PC-3 (cell line): ENCODE results near the gene PANK1.

ENCODE experiments used
- CTCF ChIP-seq: fragments of 300-600 bp; sonication (generic); conservative IDR thresholded peaks from 2 replicates; pipeline ENCODE4 v1.5.1; 2017; ENCODE audit warnings: antibody characterized with exemption, low read depth, mild to moderate bottlenecking, low read length
- EZH2 ChIP-seq: fragments of 300-600 bp; sonication (generic); IDR thresholded peaks from one replicate; pipeline ENCODE4 v1.6.1; 2017; ENCODE audit warnings: antibody characterized with exemption, mild to moderate bottlenecking, low read length; ENCODE audit not compliant: unreplicated experiment
- EZH2phosphoT487 ChIP-seq: fragments of 300-600 bp; sonication (generic); IDR thresholded peaks from 2 replicates; pipeline ENCODE4 v1.6.1; 2018; ENCODE audit warnings: mild to moderate bottlenecking, antibody characterized with exemption, low read length, borderline replicate concordance

GRCh38 chr10:89565180-89565579, 79.9 kb downstream of the PANK1 start:
- TF ChIP-seq CTCF = no peak
- no peak for TF ChIP-seq EZH2
- no peak for TF ChIP-seq EZH2phosphoT487
